Activated CD8-positive, alpha-beta T cell treated with anti-CD3 and anti-CD28 coated beads for 36 hours (primary cell): ENCODE data around the gene TTN. TPM values are rescaled to one million over a fixed set of nuclear protein-coding genes. Genes with fewer than 3 reads are reported as not detected.

ENCODE experiments used
- ATAC-seq: fragments of 200-7000 bp; cut with Tn5 transposase; one replicate; pipeline ENCODE4 v1.10.0; 2021; ENCODE audit warnings: mild to moderate bottlenecking, moderate library complexity
- CTCF ChIA-PET: fragments of 350-600 bp; sonication (Branson Sonifier 250); formaldehyde crosslinking; loops from one replicate; lab custom pipeline; 2021; ENCODE audit warnings: antibody characterized with exemption; lab: Charles Lee
- POLR2A ChIA-PET: fragments of 350-600 bp; sonication (Branson Sonifier 250); formaldehyde crosslinking; loops from one replicate; lab custom pipeline; 2021; ENCODE audit warnings: antibody characterized with exemption; lab: Charles Lee
- DNase-seq: peaks from one replicate; pipeline ENCODE4 v3.0.0-alpha.2; 2020
- H3K27ac Mint-ChIP-seq: one replicate; pipeline ENCODE4 v1.8.0; 2021; ENCODE audit warnings: mild to moderate bottlenecking, mixed read lengths
- H3K27me3 Mint-ChIP-seq: one replicate; pipeline ENCODE4 v1.8.0; 2021; ENCODE audit warnings: mixed read lengths
- H3K36me3 Mint-ChIP-seq: one replicate; pipeline ENCODE4 v1.8.0; 2021; ENCODE audit warnings: low read depth, mixed read lengths
- H3K4me1 Mint-ChIP-seq: one replicate; pipeline ENCODE4 v1.8.0; 2021; ENCODE audit warnings: low read depth, mixed read lengths
- H3K4me3 Mint-ChIP-seq: one replicate; pipeline ENCODE4 v1.8.0; 2021; ENCODE audit warnings: mild to moderate bottlenecking, moderate library complexity, mixed read lengths
- H3K9me3 Mint-ChIP-seq: one replicate; pipeline ENCODE4 v1.8.0; 2021; ENCODE audit warnings: mixed read lengths
- CTCF ChIP-seq: fragments of 200-600 bp; IDR thresholded peaks from one replicate; pipeline ENCODE4 v1.8.0; 2022; ENCODE audit warnings: antibody characterized with exemption, mild to moderate bottlenecking
- intact Hi-C: fragments of 100-400 bp; cut with micrococcal nuclease; formaldehyde crosslinking; loops from one replicate; pipeline ENCODE4 v1.10.0; 2022
- total RNA-seq, 2 experiments: library from RNA; stranded (reverse); gene quantifications; one replicate each; pipeline ENCODE4 v1.2.3, GENCODE V29; 2021

The TTN gene
- total RNA-seq, 2 experiments from 2014 or later: 2.8 to 4.3 TPM

GRCh38 chr2:178723786-178724346, 83.4 kb downstream of the TTN start:
- no peaks in the 10 kb centered on the region for H3K9me3 Mint-ChIP-seq
- ATAC-seq (no peak), DNase-seq (no peak)
- ChIA-PET CTCF (interaction anchor here (0.9 kb wide), 1 partner anchor 24 kb away, joined by 3 read pairs; no protein-coding TSS in a partner anchor), POLR2A (interaction anchor here (0.5 kb wide), 1 partner anchor 292 kb away, joined by 3 read pairs; no protein-coding TSS in a partner anchor)
- H3K36me3 Mint-ChIP-seq: peaks cover 3% of the 10 kb centered on the region
- H3K4me1 Mint-ChIP-seq: no peaks in the 10 kb centered on the region
- no peak overlapping the region for H3K27ac Mint-ChIP-seq
- TF ChIP-seq CTCF: no peak
- H3K27me3 Mint-ChIP-seq: no peaks in the 10 kb centered on the region
- H3K4me3 Mint-ChIP-seq: no peak overlapping the region
- intact Hi-C loops: no loop called here

- ChIA-PET CTCF (no interaction called here), POLR2A (no interaction called here)
- peaks cover 3% of the 10 kb centered on the region for H3K36me3 Mint-ChIP-seq
- no peak overlapping the region for H3K4me3 Mint-ChIP-seq
- no peaks in the 10 kb centered on the region for H3K27me3 Mint-ChIP-seq
- no peaks in the 10 kb centered on the region for H3K9me3 Mint-ChIP-seq
- intact Hi-C loops: no loop called here
- DNase-seq (no peak), ATAC-seq (no peak)
- no peaks in the 10 kb centered on the region for H3K4me1 Mint-ChIP-seq
- H3K27ac Mint-ChIP-seq: no peak overlapping the region
- TF ChIP-seq CTCF: no peak
These were observed 84.9 kb downstream of the TTN start for GRCh38 chr2:178722296-178722695.

- intact Hi-C loops: no loop called here
- no peak overlapping the region for H3K4me3 Mint-ChIP-seq
- ATAC-seq (no peak), DNase-seq (no peak)
- H3K9me3 Mint-ChIP-seq: no peaks in the 10 kb centered on the region
- TF ChIP-seq CTCF: no peak
- ChIA-PET CTCF (interaction anchor here (4.1 kb wide), 1 partner anchor 18 kb away, joined by 14 read pairs; no protein-coding TSS in a partner anchor), POLR2A (no interaction called here)
- H3K4me1 Mint-ChIP-seq: no peaks in the 10 kb centered on the region
- H3K27ac Mint-ChIP-seq: no peak overlapping the region
- H3K27me3 Mint-ChIP-seq: no peaks in the 10 kb centered on the region
- peaks cover 6% of the 10 kb centered on the region for H3K36me3 Mint-ChIP-seq
These were observed 88.2 kb downstream of the TTN start for GRCh38 chr2:178718988-178719387.

GRCh38 chr2:178718283-178718682, 88.9 kb downstream of the TTN start:
- no peak for TF ChIP-seq CTCF
- no peak for DNase-seq
- ATAC-seq: no peak
- Mint-ChIP-seq H3K27me3 (no peaks in the 10 kb centered on the region), H3K36me3 (peaks cover 6% of the 10 kb centered on the region), H3K4me1 (no peaks in the 10 kb centered on the region), H3K4me3 (no peak overlapping the region), H3K9me3 (no peaks in the 10 kb centered on the region), H3K27ac (no peak overlapping the region)
- intact Hi-C loops: no loop called here
- POLR2A ChIA-PET: no interaction called here
- CTCF ChIA-PET: interaction anchor here (4.1 kb wide), 1 partner anchor 18 kb away, joined by 14 read pairs; no protein-coding TSS in a partner anchor

- H3K27ac Mint-ChIP-seq: no peak overlapping the region
- no peaks in the 10 kb centered on the region for H3K27me3 Mint-ChIP-seq
- no peaks in the 10 kb centered on the region for H3K9me3 Mint-ChIP-seq
- ChIA-PET POLR2A (interaction anchor here (0.6 kb wide), 1 partner anchor 1212 kb away, joined by 3 read pairs; no protein-coding TSS in a partner anchor), CTCF (interaction anchor here (1.3 kb wide), 1 partner anchor 16 kb away, joined by 6 read pairs; no protein-coding TSS in a partner anchor)
- no peak overlapping the region for H3K4me3 Mint-ChIP-seq
- H3K4me1 Mint-ChIP-seq: no peaks in the 10 kb centered on the region
- ATAC-seq: no peak
- DNase-seq: no peak
- H3K36me3 Mint-ChIP-seq: peaks cover 4% of the 10 kb centered on the region
- intact Hi-C loops: no loop called here
- no peak for TF ChIP-seq CTCF
These were observed 90.8 kb downstream of the TTN start for GRCh38 chr2:178716394-178716793.
